Measurements from ENCODE around the gene ATP11A.

DNA sequence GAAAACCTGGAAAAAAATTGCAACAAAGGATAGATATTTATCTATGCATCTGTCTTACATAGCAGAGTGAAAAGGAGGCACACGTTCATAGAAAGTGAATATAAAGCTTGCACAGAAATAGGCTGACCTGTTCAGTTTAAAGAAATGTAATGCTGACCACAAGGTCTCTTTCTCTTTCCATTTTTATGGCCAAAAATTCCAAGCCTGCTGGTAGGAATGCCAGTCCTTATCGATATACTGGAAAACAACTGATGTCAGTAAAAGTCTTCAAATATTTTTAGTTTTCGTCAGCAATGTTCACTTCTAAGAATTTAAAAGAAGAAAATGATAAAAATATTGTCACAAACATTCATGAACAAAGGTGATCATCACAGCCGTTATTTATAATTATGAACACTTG is 220.2 kb downstream of the ATP11A start:
- TF ChIP-seq, protein P1, sequence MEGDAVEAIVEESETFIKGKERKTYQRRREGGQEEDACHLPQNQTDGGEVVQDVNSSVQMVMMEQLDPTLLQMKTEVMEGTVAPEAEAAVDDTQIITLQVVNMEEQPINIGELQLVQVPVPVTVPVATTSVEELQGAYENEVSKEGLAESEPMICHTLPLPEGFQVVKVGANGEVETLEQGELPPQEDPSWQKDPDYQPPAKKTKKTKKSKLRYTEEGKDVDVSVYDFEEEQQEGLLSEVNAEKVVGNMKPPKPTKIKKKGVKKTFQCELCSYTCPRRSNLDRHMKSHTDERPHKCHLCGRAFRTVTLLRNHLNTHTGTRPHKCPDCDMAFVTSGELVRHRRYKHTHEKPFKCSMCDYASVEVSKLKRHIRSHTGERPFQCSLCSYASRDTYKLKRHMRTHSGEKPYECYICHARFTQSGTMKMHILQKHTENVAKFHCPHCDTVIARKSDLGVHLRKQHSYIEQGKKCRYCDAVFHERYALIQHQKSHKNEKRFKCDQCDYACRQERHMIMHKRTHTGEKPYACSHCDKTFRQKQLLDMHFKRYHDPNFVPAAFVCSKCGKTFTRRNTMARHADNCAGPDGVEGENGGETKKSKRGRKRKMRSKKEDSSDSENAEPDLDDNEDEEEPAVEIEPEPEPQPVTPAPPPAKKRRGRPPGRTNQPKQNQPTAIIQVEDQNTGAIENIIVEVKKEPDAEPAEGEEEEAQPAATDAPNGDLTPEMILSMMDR (IDR thresholded peaks at IDR 0.05 in 8 of 11, conservative IDR thresholded peaks at IDR 0.05 in 3 of 11): no peak
- TF ChIP-seq POLR2AphosphoS5 (IDR thresholded peaks at IDR 0.05): no peak
